ENCODE measurements around the gene LSMEM2.

GRCh38 chr3:50294089-50294488, 15.2 kb downstream of the LSMEM2 start:
- TF ChIP-seq CTCF (IDR thresholded peaks at IDR 0.05) (no peak), EP300 (IDR thresholded peaks at IDR 0.05) (no peak), POLR2AphosphoS5 (IDR thresholded peaks at IDR 0.05) (no peak)
